ENCODE results near the gene EGLN3.

Gene EGLN3

GRCh38 chr14:33951183-33951840 lies 438 bp upstream of the EGLN3 start:
- H3K36me3 ChIP-seq (ENCODE audit: control insufficient read depth in 2 of 2, insufficient read depth in 1 of 2, low read length in 2 of 2), result no peaks in the 10 kb centered on the region; a peak in 1 of 3 replicates
- POLR2A ChIA-PET, result interaction anchor here (0.7 to 1.5 kb wide), 10 partner anchors 8 to 534 kb away, joined by 3 to 6 read pairs (median 4); no protein-coding TSS in a partner anchor
- peak overlapping the region; percentile 15 for H3K4me3 ChIP-seq (ENCODE audit: low read depth, low read length)
- TF ChIP-seq SP7 (tag by site-specific recombination; IDR thresholded peaks at IDR 0.05) (0 out of 2 replicates have a peak, but pooled peaks have one; percentile 0), ZNF837 (tag by site-specific recombination; IDR thresholded peaks at IDR 0.05) (no peak), ZBTB17 (tag by site-specific recombination; IDR thresholded peaks at IDR 0.05) (peak; percentile 61; the same call in 1 of the 2 replicates), ZNF610 (tag by site-specific recombination; IDR thresholded peaks at IDR 0.05; ENCODE audit: borderline replicate concordance) (0 out of 2 replicates have a peak, but pooled peaks have one; percentile 25)
- CTCF ChIA-PET, result interaction anchor here (0.7 to 1.4 kb wide), 8 partner anchors 10 to 379 kb away, joined by 3 to 4 read pairs (median 3); no protein-coding TSS in a partner anchor
- no peak overlapping the region for H3K27ac ChIP-seq (ENCODE audit: extremely low read depth, low read depth, low read length)
- peaks cover 17% of the 10 kb centered on the region for H3K4me1 ChIP-seq (ENCODE audit: control insufficient read depth, insufficient read depth, low read length)
- H3K9me3 ChIP-seq (ENCODE audit: control insufficient read depth, insufficient read depth, low read depth, low read length), result no peaks in the 10 kb centered on the region

- H3K4me3 ChIP-seq (ENCODE audit: low read depth, low read length), result peak overlapping the region; percentile 58
- TF ChIP-seq GLIS1 (tag by site-specific recombination; IDR thresholded peaks at IDR 0.05) (peak; percentile 59), ZNF416 (tag by site-specific recombination; IDR thresholded peaks at IDR 0.05) (no peak), ZNF707 (tag by site-specific recombination; IDR thresholded peaks at IDR 0.05) (no peak), ZNF398 (tag by site-specific recombination; IDR thresholded peaks at IDR 0.05) (no peak), HOXA7 (CRISPR knock-in tag; IDR thresholded peaks at IDR 0.05; ENCODE audit: borderline replicate concordance) (no peak), ZBTB20 (tag by site-specific recombination; IDR thresholded peaks at IDR 0.05) (peak; percentile 38), PRDM1 (tag by site-specific recombination; IDR thresholded peaks at IDR 0.05) (0 out of 2 replicates have a peak, but pooled peaks have one; percentile 67), ZNF580 (tag by site-specific recombination; IDR thresholded peaks at IDR 0.05) (no peak), ZBTB17 (tag by site-specific recombination; IDR thresholded peaks at IDR 0.05) (peak; percentile 78), ZNF791 (tag by site-specific recombination; IDR thresholded peaks at IDR 0.05) (no peak)
- no peaks in the 10 kb centered on the region for H3K9me3 ChIP-seq (ENCODE audit: control insufficient read depth, insufficient read depth, low read depth, low read length)
- POLR2A ChIA-PET, result interaction anchor here (1.0 kb wide), 1 partner anchor 8 kb away, joined by 4 read pairs; no protein-coding TSS in a partner anchor
- H3K4me1 ChIP-seq (ENCODE audit: control insufficient read depth, insufficient read depth, low read length), result peaks cover 17% of the 10 kb centered on the region
- H3K36me3 ChIP-seq (ENCODE audit: control insufficient read depth in 2 of 2, insufficient read depth in 1 of 2, low read length in 2 of 2), result no peaks in the 10 kb centered on the region; a peak in 1 of 3 replicates
- peak overlapping the region; percentile 8; the same call in 1 of the 2 replicates for H3K27ac ChIP-seq (ENCODE audit: extremely low read depth, low read depth, low read length)
- CTCF ChIA-PET, result interaction anchor here (1.1 kb wide), 1 partner anchor 111 kb away, joined by 3 read pairs; no protein-coding TSS in a partner anchor
Measured at GRCh38 chr14:33949411-33949893, 1.4 kb downstream of the EGLN3 start.

GRCh38 chr14:33948869-33949408 lies 1.9 kb downstream of the EGLN3 start:
- ChIA-PET CTCF (interaction anchor here (0.7 to 1.0 kb wide), 2 partner anchors 15 to 149 kb away, joined by 3 read pairs; no protein-coding TSS in a partner anchor), POLR2A (no interaction called here)
- peak; percentile 42 for TF ChIP-seq PRDM10 (tag by site-specific recombination; IDR thresholded peaks at IDR 0.05)
- peak; percentile 86 for TF ChIP-seq ZNF600 (tag by site-specific recombination; IDR thresholded peaks at IDR 0.05)
- TF ChIP-seq KLF10 (tag by site-specific recombination; IDR thresholded peaks at IDR 0.05), result no peak
- TF ChIP-seq ZNF366 (tag by site-specific recombination; conservative IDR thresholded peaks at IDR 0.05), result no peak; the same call in 1 of the 2 replicates
- no peak for TF ChIP-seq ZSCAN23 (tag by site-specific recombination; IDR thresholded peaks at IDR 0.05)
- TF ChIP-seq HOXA7 (CRISPR knock-in tag; IDR thresholded peaks at IDR 0.05; ENCODE audit: borderline replicate concordance), result no peak
- no peak for TF ChIP-seq ZNF548 (tag by site-specific recombination; IDR thresholded peaks at IDR 0.05)
- no peak for TF ChIP-seq ZNF311 (tag by site-specific recombination; IDR thresholded peaks at IDR 0.05; ENCODE audit: borderline replicate concordance)
- TF ChIP-seq ZNF449 (tag by site-specific recombination; IDR thresholded peaks at IDR 0.05), result no peak
- peak; percentile 81 for TF ChIP-seq ZFHX2 (tag by site-specific recombination; conservative IDR thresholded peaks at IDR 0.05)
- TF ChIP-seq EGR2 (tag by site-specific recombination; IDR thresholded peaks at IDR 0.05; ENCODE audit: low read depth), result peak; percentile 67; the same call in 1 of the 2 replicates
- peaks cover 17% of the 10 kb centered on the region for H3K4me1 ChIP-seq (ENCODE audit: control insufficient read depth, insufficient read depth, low read length)
- no peaks in the 10 kb centered on the region; a peak in 1 of 3 replicates for H3K36me3 ChIP-seq (ENCODE audit: control insufficient read depth in 2 of 2, insufficient read depth in 1 of 2, low read length in 2 of 2)
- H3K9me3 ChIP-seq (ENCODE audit: control insufficient read depth, insufficient read depth, low read depth, low read length), result no peaks in the 10 kb centered on the region
- peak overlapping the region; percentile 4 for H3K4me3 ChIP-seq (ENCODE audit: low read depth, low read length)
- no peak overlapping the region; the same call in 1 of the 2 replicates for H3K27ac ChIP-seq (ENCODE audit: extremely low read depth, low read depth, low read length)

All from HEK293 (cell line).